CD4-positive, alpha-beta T cell (primary cell): ENCODE measurements around the gene ANKS1B. TPM values are rescaled to one million over a fixed set of nuclear protein-coding genes. Genes with fewer than 3 reads are reported as not detected.

Experiments used
- ATAC-seq: fragments of 200-7000 bp; cut with Tn5 transposase; one replicate; pipeline ENCODE4 v1.10.0; 2022; ENCODE audit warnings: mild to moderate bottlenecking; ENCODE audit not compliant: poor library complexity
- CTCF ChIA-PET: fragments of 350-600 bp; sonication (Branson Sonifier 250); formaldehyde crosslinking; loops from one replicate; lab custom pipeline; 2021; ENCODE audit warnings: antibody characterized with exemption, inconsistent platforms; lab: Charles Lee
- POLR2A ChIA-PET: fragments of 350-600 bp; sonication (Branson Sonifier 250); formaldehyde crosslinking; loops from one replicate; lab custom pipeline; 2021; ENCODE audit warnings: antibody characterized with exemption, inconsistent platforms; lab: Charles Lee
- DNase-seq, 14 experiments: peaks; one replicate each; pipeline ENCODE4 v3.0.0-alpha.2; 2013 to 2020; ENCODE audit warnings: mixed read lengths in 2 of 14
- H3K27ac ChIP-seq, 2 donors: one replicate each; pipeline versions ENCODE4 v1.5.1 to v1.7.0; 2013; ENCODE audit warnings: low read length in 2 of 2, low read depth in 1 of 2, mild to moderate bottlenecking in 1 of 2
- H3K27me3 ChIP-seq, 2 experiments: 1 replicate in 1 of 2; 2 replicates in 1 of 2; pipeline versions ENCODE4 v1.6.1 to v1.7.0; 2013; ENCODE audit warnings: low read length in 2 of 2, control low read depth in 1 of 2, mild to moderate bottlenecking in 1 of 2, moderate library complexity in 1 of 2; ENCODE audit not compliant: insufficient read depth in 2 of 2, control insufficient read depth in 1 of 2
- H3K36me3 ChIP-seq: one replicate; pipeline ENCODE4 v1.6.1; 2013; ENCODE audit warnings: low read length, control low read depth; ENCODE audit not compliant: insufficient read depth
- H3K4me1 ChIP-seq: one replicate; pipeline ENCODE4 v1.6.1; 2013; ENCODE audit warnings: low read length, control low read depth; ENCODE audit not compliant: insufficient read depth
- H3K4me3 ChIP-seq: one replicate; pipeline ENCODE4 v1.5.1; 2013; ENCODE audit warnings: mild to moderate bottlenecking, low read length, moderate library complexity
- H3K9me3 ChIP-seq, 2 experiments: 1 replicate in 1 of 2; 2 replicates in 1 of 2; pipeline versions ENCODE4 v1.6.1 to v1.7.0; 2013; ENCODE audit warnings: low read length in 2 of 2, mild to moderate bottlenecking in 2 of 2, control low read depth in 1 of 2, moderate library complexity in 1 of 2; ENCODE audit not compliant: control insufficient read depth in 1 of 2, insufficient read depth in 1 of 2
- H3K27ac Mint-ChIP-seq: one replicate; pipeline ENCODE4 v1.8.0; 2020; ENCODE audit warnings: mixed read lengths
- H3K27me3 Mint-ChIP-seq: one replicate; pipeline ENCODE4 v1.8.0; 2021; ENCODE audit warnings: mixed read lengths
- H3K36me3 Mint-ChIP-seq: one replicate; pipeline ENCODE4 v1.8.0; 2021; ENCODE audit warnings: low read depth, mixed read lengths
- H3K4me1 Mint-ChIP-seq: one replicate; pipeline ENCODE4 v1.8.0; 2021; ENCODE audit warnings: low read depth, mixed read lengths
- H3K4me3 Mint-ChIP-seq: one replicate; pipeline ENCODE4 v1.8.0; 2020; ENCODE audit warnings: mild to moderate bottlenecking, mixed read lengths
- H3K9me3 Mint-ChIP-seq: one replicate; pipeline ENCODE4 v1.8.0; 2020; ENCODE audit warnings: mixed read lengths
- intact Hi-C, 2 experiments: fragments of 100-400 bp; cut with DNase I in 1 of 2; cut with micrococcal nuclease in 1 of 2; formaldehyde crosslinking; loops; one replicate each; pipeline versions ENCODE4 v1.15.1 to v1.9.0; 2023 to 2025; cut with DNase I, micrococcal nuclease
- total RNA-seq, 174 experiments: library from RNA in 2 of 174; stranded (reverse) in 2 of 174; gene quantifications; one replicate each; pipeline ENCODE4 v1.2.3 and lab custom pipeline; 2021 to 2026
- TF ChIP-seq, protein P1 (sequence below): fragments of 200-600 bp; IDR thresholded peaks from one replicate; pipeline ENCODE4 v1.8.0; 2022; ENCODE audit warnings: antibody characterized with exemption, mild to moderate bottlenecking

The ANKS1B gene
- total RNA-seq, 2 experiments from 2014 or later: 0.16 to 1.1 TPM

- ChIA-PET POLR2A (no interaction called here), CTCF (no interaction called here)
- Histone ChIP-seq H3K36me3 (no peaks in the 10 kb centered on the region), H3K4me3 (no peak overlapping the region), H3K27me3 (no peaks in the 10 kb centered on the region), H3K9me3 (peaks cover 0 to 11% of the 10 kb centered on the region in 2 experiments), H3K4me1 (no peaks in the 10 kb centered on the region), H3K27ac (no peak overlapping the region)
- Mint-ChIP-seq H3K27me3 (no peaks in the 10 kb centered on the region), H3K4me1 (no peaks in the 10 kb centered on the region), H3K36me3 (no peaks in the 10 kb centered on the region), H3K4me3 (no peak overlapping the region), H3K9me3 (no peaks in the 10 kb centered on the region), H3K27ac (no peak overlapping the region)
- intact Hi-C loops: no loop called here
- DNase-seq: no peak
- TF ChIP-seq, protein P1, sequence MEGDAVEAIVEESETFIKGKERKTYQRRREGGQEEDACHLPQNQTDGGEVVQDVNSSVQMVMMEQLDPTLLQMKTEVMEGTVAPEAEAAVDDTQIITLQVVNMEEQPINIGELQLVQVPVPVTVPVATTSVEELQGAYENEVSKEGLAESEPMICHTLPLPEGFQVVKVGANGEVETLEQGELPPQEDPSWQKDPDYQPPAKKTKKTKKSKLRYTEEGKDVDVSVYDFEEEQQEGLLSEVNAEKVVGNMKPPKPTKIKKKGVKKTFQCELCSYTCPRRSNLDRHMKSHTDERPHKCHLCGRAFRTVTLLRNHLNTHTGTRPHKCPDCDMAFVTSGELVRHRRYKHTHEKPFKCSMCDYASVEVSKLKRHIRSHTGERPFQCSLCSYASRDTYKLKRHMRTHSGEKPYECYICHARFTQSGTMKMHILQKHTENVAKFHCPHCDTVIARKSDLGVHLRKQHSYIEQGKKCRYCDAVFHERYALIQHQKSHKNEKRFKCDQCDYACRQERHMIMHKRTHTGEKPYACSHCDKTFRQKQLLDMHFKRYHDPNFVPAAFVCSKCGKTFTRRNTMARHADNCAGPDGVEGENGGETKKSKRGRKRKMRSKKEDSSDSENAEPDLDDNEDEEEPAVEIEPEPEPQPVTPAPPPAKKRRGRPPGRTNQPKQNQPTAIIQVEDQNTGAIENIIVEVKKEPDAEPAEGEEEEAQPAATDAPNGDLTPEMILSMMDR: no peak
- ATAC-seq: no peak
Observed at GRCh38 chr12:99649551-99649950, 335.2 kb downstream of the ANKS1B start.

DNA sequence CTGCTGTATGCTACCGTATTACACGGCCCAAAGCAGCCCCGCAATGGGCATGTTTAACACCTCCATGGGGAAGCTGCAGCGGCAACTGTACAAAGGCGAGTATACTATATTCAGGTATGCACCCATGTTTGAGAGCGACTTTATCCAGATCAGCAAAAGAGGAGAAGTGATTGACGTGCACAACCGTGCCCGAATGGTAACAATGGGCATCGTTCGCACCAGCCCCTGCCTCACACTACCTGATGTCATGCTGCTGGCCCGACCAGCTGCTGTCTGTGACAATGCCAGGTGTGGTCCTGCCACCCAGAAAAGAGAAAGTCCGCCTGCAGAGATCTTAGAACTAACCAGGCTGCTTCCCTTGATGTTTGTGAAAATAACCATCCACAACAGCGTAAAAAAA is 336.6 kb downstream of the ANKS1B start:
- TF ChIP-seq, protein P1: no peak
- Mint-ChIP-seq H3K4me1 (no peaks in the 10 kb centered on the region), H3K27me3 (no peaks in the 10 kb centered on the region), H3K9me3 (no peaks in the 10 kb centered on the region), H3K36me3 (no peaks in the 10 kb centered on the region), H3K27ac (no peak overlapping the region), H3K4me3 (no peak overlapping the region)
- H3K4me3 ChIP-seq: no peak overlapping the region
- intact Hi-C loops: no loop called here
- H3K9me3 ChIP-seq: peaks cover 0 to 11% of the 10 kb centered on the region in 2 experiments
- no peaks in the 10 kb centered on the region for H3K36me3 ChIP-seq
- ATAC-seq (no peak), DNase-seq (no peak)
- CTCF ChIA-PET: no interaction called here
- POLR2A ChIA-PET: no interaction called here
- H3K4me1 ChIP-seq: no peaks in the 10 kb centered on the region
- H3K27ac ChIP-seq: no peak overlapping the region
- H3K27me3 ChIP-seq: no peaks in the 10 kb centered on the region

DNA sequence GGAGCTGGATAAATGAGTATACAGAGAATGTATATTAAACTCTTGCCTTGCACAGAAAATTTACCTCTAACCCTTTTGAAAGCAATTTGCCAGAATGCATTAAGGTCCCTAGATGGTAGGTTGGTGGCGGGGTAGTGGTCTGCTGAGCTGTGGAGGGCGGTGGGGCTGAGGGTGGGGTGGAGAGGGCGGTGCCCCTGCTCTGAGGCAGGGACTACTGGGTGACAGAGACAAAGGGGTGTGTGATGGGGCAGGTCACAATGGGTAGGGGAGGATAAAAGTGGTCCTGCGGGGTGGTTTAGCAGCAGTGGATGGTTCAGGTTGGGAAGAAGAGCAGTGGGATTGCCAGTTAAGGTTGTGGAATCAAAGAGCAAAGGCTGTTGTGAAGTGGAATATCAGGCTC is 337.3 kb downstream of the ANKS1B start, which contains the start of gene GARIN6:
TSS of gene GARIN6 (plus strand) at position 301 of the 400 bp plus-strand sequence. CDS start 422 bp downstream, outside the sequence.
- Histone ChIP-seq H3K9me3 (peaks cover 0 to 11% of the 10 kb centered on the region in 2 experiments), H3K27ac (no peak within 1 kb of the TSS), H3K36me3 (no peaks in the 10 kb centered on the region), H3K4me1 (no peaks in the 10 kb centered on the region), H3K4me3 (no peak within 1 kb of the TSS), H3K27me3 (no peaks in the 10 kb centered on the region)
- H3K4me3 Mint-ChIP-seq: no peak within 1 kb of the TSS
- no peaks in the 10 kb centered on the region for H3K27me3 Mint-ChIP-seq
- TF ChIP-seq, protein P1: no peak
- no peak for ATAC-seq
- no peak for DNase-seq
- ChIA-PET POLR2A (no interaction called here), CTCF (no interaction called here)
- H3K27ac Mint-ChIP-seq: no peak within 1 kb of the TSS
- intact Hi-C loops: no loop called here
- no peaks in the 10 kb centered on the region for H3K4me1 Mint-ChIP-seq
- no peaks in the 10 kb centered on the region for H3K36me3 Mint-ChIP-seq
- H3K9me3 Mint-ChIP-seq: no peaks in the 10 kb centered on the region
